ENCODE measurements around the gene SLC12A3.

Gene SLC12A3

GRCh38 chr16:56847173-56847910 is 17.7 kb upstream of the SLC12A3 start:
- no peak for DNase-seq (ENCODE audit: low read depth in 2 of 2, low spot score in 1 of 2)

GRCh38 chr16:56848029-56848936 is 16.7 kb upstream of the SLC12A3 start:
- DNase-seq (ENCODE audit: low read depth in 2 of 2, low spot score in 1 of 2): no peak

- DNase-seq (ENCODE audit: low read depth in 2 of 2, low spot score in 1 of 2): no peak
Observed at GRCh38 chr16:56848955-56849689, 15.9 kb upstream of the SLC12A3 start.

GRCh38 chr16:56849690-56850680 is 15.0 kb upstream of the SLC12A3 start:
- no peak for DNase-seq (ENCODE audit: low read depth in 2 of 2, low spot score in 1 of 2)

GRCh38 chr16:56851671-56852400 is 13.2 kb upstream of the SLC12A3 start:
- no peak for DNase-seq (ENCODE audit: low read depth in 2 of 2, low spot score in 1 of 2)

GRCh38 chr16:56852401-56852730 is 12.6 kb upstream of the SLC12A3 start:
- no peak for DNase-seq (ENCODE audit: low read depth in 2 of 2, low spot score in 1 of 2)

- no peak for DNase-seq (ENCODE audit: low read depth in 2 of 2, low spot score in 1 of 2)
Observed at GRCh38 chr16:56852968-56853367, 12.0 kb upstream of the SLC12A3 start.

- no peak for DNase-seq (ENCODE audit: low read depth in 2 of 2, low spot score in 1 of 2)
Observed at GRCh38 chr16:56855201-56855600, 9.8 kb upstream of the SLC12A3 start.

GRCh38 chr16:56855946-56856345 is 9.1 kb upstream of the SLC12A3 start:
- no peak for DNase-seq (ENCODE audit: low read depth in 2 of 2, low spot score in 1 of 2)

GRCh38 chr16:56856876-56857447 is 8.0 kb upstream of the SLC12A3 start:
- no peak for DNase-seq (ENCODE audit: low read depth in 2 of 2, low spot score in 1 of 2)

- no peak for DNase-seq (ENCODE audit: low read depth in 2 of 2, low spot score in 1 of 2)
Observed at GRCh38 chr16:56858374-56858773, 6.6 kb upstream of the SLC12A3 start.

- no peak for DNase-seq (ENCODE audit: low read depth in 2 of 2, low spot score in 1 of 2)
Observed at GRCh38 chr16:56859636-56860035, 5.4 kb upstream of the SLC12A3 start.

- no peak for DNase-seq (ENCODE audit: low read depth in 2 of 2, low spot score in 1 of 2)
Observed at GRCh38 chr16:56860226-56861020, 4.6 kb upstream of the SLC12A3 start.

GRCh38 chr16:56861092-56861610 is 3.9 kb upstream of the SLC12A3 start:
- no peak for DNase-seq (ENCODE audit: low read depth in 2 of 2, low spot score in 1 of 2)

- no peak for DNase-seq (ENCODE audit: low read depth in 2 of 2, low spot score in 1 of 2)
Observed at GRCh38 chr16:56861756-56862155, 3.3 kb upstream of the SLC12A3 start.

- DNase-seq (ENCODE audit: low read depth in 2 of 2, low spot score in 1 of 2): no peak
Observed at GRCh38 chr16:56862776-56863175, 2.2 kb upstream of the SLC12A3 start.

GRCh38 chr16:56865394-56866062 is 521 bp downstream of the SLC12A3 start:
- no peak for DNase-seq (ENCODE audit: low read depth in 2 of 2, low spot score in 1 of 2)

Measured in stimulated activated CD8-positive, alpha-beta memory T cell treated with anti-CD3 and anti-CD28 coated beads, Interleukin-4, amount 100 ng/mL, for 4 hours (primary cell).